HG02759 (cell line): ENCODE measurements around the gene GRK3.
"Not testable (repeated sequence)": the region's sequence is repeated elsewhere in the genome, so short reads cannot be mapped to it uniquely, and the experiment has no call there.

Experiments
- ATAC-seq: cut with Tn5 transposase; IDR thresholded peaks from one replicate; pipeline ENCODE4 v1.9.1; 2021; ENCODE audit warnings: mild to moderate bottlenecking, moderate library complexity; ENCODE audit not compliant: unreplicated experiment

The GRK3 gene

DNA sequence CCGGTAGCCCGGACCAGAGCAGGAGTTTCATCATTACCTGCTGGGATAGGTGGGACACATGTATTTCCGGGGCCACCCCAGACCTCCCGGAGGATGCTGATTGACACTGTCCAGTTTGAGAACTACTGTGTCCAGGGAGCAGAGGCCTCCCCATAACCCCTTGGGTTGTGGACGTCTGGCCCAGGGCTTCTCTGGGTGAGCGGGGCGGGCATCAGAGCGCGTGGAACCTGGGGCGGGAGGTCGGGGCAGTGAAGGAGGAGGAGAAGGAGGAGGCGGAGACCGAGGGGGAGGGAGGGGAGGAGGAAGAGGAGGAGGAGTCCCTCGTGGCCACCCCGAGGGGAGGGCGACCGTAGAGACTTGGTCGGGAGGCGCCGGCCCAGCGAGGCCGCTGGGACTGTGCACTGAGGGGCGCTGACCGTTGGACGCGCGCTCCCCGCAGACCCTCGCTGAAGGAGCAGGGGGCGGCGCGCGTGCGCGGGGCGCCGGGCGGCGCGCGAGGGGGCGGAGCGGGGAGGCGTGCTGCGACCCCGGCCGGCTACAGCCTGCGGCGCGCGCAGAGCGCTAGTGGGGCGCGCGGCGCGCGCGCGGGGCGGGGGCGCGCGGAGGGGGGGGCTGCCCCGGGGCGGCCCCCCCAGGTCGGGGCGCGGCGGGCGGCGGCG, at the start of gene GRK3:
TSS of gene GRK3 (plus strand) at position 356 of the 659 bp plus-strand sequence. CDS start 366 bp downstream, outside the sequence.
- peak; percentile 57 for ATAC-seq

DNA sequence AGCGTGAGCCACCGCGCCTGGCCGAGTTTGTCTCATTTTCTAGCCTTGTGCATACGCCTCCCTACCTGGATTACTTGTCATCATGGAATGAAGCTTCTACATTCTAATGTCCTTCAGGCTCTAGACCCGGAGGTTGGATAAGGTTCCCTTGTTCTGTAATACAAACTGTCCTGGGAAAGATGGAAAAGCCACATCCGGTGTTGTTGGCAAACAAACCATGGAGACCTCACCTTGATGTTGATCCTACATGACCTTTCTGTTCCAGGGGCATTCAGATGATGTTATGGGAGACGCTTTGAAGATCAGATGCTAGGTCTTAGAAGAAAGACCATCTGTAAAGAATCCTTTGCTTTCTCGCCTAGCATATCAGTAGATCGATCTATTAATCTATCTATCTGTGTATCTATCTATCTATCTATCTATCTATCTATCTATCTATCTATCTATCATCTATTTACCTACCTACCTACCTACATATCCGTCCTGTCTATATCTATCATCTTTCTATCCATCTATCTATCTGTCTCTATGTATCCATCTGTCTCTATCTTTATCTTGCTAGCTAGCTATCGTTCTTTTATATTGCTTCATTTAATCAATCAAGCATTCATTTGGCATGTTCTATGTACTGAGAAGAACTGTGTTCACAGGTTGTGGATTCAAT, 46.3 kb upstream of the GRK3 start:
- no peak for ATAC-seq

DNA sequence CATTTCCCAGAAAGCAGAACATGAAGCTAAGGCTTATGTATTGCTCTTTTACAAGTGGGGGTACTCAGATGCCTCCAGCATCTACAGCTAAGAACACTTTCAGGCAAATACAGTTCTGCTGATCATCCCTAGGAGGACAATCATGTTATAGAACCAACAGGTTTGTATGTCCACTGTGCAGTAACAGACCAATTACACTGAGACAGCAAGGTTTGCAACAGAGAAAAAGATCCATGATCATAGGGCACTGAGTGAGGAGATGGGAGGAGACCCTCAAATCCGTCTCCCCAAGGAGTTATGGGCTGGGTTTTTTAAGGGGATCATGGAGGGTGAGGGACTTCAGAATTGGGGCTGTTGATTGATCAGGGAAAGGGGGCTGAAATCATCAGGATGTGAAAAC, 39.1 kb upstream of the GRK3 start:
- no peak for ATAC-seq

DNA sequence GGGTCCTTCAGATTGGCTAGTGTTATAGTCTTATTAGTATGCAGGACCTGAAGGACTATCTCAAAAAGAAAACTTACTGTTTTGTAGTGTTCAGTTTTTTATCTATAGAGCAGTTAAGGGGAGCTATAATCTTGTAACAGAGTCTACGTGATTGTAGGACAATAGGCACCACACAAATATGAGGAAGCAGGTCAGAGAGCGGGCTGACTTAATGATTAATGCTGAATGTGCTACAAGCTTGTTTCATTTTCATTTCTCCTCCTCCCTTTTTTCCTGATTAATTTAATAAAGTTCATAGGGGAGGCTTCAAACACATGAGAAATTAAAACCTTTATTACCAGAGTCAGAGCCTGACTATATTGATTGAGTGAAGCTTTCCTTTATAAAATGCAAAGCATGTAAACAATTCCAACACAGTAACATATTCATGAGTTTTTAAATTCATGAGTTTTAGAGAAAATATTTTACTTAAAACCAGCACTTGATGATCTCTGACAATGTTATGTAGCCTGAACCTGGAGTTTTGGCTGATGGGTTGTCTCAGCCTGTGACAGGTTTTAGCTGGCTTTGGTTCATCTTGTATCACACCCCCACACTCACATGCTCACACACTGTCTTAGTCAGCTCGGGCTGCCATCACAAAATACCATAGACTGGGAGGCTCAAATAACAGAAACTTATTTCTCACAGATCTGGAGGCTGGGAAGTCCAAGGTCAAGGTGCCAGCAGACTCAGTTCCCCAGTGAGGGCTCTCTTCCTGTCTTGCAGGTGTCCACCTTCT, 38.5 kb upstream of the GRK3 start:
- not testable (repeated sequence) for ATAC-seq

DNA sequence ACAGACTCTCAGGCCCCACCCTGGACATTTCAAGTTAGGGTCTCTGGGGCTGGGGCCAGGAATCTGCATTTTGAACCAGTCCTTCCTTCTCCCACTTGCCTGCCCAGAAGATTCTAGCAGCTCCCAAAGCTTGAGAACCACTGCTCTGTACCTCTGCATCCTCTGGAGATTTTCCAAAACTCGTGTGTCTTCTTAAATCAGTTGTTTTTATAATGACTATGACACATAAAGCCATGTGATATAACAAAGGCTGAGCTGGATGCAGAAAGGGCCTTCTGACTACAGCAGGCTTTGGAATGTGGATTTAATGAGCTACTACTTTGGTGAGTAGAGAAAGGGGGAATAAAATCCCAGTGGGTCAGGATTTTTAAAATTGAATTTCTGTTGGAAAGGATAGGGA, 37.5 kb upstream of the GRK3 start:
- not testable (repeated sequence) for ATAC-seq

DNA sequence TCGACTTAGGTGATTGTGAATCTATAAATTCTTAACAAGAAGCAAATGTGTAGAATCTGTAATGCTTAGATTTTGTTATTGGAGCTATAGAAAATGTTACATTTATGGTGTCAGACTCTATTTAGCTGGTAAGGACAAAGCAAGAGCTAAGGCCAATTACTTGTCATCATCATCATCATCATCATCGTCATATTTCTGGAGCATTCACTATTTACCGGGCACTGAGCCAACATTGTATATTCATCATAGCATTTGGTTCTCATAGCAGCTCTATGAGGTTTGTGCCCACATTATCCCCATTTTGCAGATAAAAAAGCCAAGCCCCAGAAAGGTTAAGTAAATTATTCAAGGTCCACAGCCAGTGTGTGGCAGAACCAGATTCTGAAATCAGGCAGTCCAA, 36.4 kb upstream of the GRK3 start:
- ATAC-seq = not testable (repeated sequence)

DNA sequence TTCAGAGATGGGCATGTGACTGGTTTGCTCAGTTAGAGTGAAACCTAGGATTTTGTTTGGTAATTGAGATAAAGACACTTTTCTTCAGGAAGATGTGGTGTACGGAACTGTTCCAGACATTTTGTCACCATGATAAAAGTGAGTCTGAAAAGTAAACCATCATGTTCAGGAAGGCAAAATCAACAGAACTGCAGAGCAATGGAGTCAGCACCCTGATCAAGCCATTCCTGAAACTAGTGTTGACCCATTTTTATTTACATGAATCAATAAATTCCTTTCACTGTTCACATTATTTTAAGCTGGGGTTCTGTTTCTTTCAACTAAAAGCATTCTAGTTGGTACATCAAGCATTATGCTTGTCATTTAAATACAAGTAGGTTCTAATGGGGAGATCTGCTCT, 35.4 kb upstream of the GRK3 start:
- not testable (repeated sequence) for ATAC-seq

DNA sequence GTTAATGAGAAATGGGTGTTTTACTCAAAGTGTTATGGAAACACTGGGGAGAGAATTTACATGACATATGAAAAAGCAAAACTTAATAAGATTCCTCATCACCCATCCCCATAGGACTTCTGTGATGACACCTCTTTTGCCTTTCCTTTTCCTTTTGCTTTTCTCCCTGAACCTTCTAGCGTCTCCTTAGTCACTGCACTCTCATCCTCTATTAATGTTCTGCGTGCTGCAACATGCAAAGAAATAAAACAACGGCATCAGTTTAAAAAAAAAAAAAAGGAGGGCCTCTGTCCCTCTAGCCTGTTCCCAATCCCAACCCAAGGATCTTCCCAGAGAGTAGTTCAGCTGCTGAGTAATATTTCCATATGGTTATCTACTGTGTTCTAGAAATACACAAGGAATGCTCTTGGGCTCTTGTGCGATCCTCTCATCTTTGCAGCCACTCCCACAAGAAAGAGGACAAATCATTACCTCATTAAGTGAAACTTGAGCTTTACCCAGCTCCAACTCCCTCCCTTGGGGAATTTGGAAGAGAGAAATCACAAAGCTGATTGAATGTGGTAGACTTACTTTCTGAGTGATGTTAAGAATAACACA, 34.8 kb upstream of the GRK3 start:
- ATAC-seq = not testable (repeated sequence)

DNA sequence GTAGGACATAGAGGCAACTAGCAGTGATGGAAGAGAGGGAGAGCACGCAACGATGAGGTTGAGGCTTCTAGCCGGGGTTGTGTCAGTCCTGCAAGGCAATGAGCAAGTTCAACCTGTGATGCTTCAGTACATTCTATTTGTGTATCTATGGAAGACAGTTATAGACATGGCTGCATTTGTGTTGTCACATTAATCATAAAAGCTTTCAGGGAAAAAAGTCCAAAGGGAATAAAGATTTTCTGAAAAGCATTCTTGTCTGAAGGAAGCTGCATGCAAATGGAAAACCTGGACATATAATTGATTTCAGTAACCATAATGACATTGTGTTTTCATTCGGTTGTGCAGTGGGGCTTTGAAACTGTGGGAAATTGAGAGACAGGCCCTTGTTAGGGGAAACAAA, 32.8 kb upstream of the GRK3 start:
- ATAC-seq = not testable (repeated sequence)

DNA sequence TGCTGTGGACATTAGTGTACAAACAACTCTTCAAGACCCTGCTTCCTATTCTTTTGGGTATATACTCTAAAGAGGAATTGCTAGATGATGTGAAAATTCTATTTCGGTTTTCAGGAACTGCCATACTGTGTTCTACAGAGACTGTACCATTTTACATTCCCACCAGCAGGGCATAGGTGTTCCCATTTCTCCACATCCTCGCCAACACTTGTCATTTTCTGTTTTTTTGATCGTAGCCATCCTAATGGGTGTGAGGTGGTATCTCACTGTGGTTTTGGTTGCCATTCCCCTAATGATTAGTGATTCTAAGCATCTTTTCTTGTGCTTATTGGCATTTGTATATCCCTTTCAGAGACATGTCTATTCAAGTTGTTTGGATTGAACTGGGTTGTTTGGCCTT, 29.8 kb upstream of the GRK3 start:
- no peak for ATAC-seq

DNA sequence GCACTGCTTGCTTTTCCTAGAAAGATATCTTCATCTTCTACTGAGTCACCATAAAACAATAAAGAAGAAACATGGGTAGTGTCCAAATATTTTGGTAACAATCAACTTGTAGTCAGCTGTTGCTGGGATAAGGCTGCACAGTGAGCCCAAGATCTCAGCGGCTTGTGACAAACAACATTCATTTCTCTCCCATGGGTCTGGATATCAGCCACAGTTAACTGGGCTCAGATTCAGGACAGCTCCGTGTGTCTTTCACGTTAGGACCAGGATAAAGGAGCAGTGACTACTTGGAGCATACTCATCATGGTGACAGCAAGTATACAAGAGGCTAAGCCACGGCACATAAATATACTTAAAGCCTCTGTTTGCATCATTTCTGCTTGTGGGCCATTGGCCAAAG, 27.9 kb upstream of the GRK3 start:
- no peak for ATAC-seq

DNA sequence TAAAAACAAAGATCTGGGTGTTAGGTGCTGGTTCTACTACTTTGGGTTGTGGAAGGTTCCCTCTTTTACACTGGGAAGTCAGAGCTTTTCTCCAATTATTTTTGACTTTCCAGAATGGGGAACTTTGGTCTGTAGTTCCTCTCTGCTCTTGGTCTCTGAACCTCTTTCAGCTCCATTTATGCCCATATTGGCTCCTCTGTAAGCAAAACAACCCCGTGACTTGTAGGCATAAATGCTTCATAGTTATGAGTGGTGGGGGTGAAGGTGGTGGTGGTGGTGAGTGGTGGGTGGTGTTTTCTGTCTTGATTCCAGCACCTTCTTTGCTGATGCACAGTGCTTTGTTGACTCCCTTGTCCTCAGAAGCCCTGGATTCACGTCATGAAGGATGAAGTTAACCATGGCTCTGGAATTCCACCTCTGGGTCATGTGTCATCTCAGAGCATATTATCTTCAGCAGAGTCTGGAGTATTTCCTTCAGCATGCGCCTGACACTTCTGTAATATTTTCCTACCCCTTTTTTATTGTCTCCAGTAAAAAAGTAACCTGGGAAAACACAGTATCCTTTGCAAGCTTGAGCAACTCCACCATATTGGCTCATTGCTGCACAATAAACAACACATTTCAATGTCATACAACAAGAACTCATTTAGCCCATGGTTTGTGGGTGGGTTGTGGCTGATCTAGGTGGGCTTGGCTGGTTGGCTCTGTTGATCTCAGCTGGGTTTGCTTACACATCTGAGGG, 24.1 kb upstream of the GRK3 start:
- ATAC-seq = no peak

DNA sequence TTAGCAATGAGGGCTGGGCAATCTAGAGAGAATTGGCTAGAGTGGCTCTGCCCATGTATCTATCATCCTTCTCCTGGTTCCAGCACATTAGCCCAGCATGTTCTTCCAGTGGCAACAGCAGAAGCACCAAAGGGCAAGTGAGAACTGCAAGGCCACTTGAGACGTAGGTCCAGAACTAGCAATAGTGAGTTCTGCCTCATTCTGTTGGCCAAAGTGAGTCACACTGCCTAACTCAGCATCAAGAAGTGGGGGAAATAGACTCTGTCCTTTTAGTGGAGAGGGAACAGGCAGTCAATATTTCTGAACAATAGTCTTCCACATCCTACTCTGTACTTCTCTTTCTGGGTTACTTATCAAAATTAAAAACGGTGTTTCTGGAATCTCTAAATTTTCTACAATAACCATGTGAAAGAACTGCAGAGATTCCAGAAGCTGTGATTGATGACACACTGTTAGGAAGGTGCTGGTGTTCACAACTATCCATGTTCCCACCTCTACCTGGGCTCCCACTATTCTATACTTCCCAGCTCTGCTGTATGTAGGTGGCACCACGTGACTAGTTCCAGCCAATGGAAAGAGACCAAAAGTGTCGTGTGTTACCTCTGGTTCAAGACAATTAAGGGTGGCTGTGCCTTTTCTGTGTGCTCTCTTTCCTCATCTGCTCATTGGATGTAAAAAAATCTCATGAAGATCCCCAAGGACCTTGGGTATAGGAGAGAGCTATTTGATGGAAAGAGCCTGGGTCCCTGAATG, 23.4 kb upstream of the GRK3 start:
- no peak for ATAC-seq

DNA sequence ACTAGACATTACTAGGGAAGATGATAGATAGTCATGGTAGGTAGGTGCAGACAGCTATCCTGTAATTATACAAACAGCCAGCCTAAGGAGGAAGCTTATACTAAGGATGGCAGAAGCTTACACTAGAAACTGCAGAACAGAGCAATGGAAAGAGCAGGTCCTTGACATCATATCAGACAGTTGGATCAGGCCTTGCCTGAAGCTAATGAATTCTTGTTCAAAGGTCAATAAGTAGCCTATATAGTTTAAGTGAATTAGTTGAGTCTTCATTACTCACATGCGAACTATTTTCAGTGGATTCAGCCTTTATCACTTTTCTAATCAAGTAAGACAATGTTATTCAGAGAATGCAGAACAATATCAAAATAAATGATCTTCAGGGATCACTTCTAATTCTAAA, 22.3 kb upstream of the GRK3 start:
- no peak for ATAC-seq

DNA sequence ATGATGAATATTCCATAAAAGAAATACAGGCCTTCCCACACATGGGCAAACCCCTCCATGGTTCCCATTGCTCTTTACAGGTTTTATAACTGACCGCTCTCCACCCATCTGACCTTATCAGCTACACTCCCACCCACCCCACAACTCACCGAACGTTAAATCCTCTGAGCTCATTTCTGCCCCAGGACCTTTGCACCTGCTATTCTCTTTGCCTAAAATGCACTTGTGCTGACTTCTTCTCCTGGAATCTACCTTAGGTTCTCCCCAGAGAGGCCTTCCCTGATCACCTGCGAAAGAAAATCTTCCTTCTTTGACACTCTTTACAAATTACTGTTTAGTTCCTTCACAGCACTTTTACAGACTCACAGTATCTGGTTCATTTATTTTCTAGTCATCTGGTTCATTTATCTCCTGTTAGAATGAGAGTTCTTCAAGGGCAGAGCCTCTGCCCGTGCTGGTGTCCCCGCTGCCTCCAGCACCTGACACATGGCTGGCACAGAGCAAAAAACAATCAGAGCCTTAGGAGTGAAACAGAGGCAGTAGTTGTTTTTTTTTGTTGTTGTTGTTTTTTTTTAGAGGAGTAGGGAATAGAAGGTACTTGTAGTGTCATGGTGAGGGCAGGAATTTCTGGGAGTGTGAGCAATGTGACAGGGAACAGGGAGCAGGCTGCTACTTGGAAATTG, 21.6 kb upstream of the GRK3 start:
- no peak for ATAC-seq

DNA sequence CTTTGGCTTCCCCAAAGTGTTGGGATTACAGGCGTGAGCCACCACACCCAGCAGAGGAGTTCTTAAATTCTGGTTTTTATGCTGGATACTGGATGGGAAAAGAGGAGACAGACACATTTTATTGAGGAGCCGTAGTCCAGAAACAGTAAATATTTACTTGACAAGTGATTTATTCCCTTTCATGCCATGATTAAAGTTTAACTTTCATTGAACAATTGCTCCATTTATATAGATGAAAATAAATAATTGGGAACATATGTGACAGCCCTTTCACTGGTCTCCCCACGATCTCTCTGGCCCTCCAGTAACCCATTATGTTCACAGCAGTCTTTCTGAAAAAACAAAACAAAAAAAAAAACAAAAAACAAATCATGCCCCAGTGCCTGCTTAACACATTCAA, 19.3 kb upstream of the GRK3 start:
- ATAC-seq = no peak

DNA sequence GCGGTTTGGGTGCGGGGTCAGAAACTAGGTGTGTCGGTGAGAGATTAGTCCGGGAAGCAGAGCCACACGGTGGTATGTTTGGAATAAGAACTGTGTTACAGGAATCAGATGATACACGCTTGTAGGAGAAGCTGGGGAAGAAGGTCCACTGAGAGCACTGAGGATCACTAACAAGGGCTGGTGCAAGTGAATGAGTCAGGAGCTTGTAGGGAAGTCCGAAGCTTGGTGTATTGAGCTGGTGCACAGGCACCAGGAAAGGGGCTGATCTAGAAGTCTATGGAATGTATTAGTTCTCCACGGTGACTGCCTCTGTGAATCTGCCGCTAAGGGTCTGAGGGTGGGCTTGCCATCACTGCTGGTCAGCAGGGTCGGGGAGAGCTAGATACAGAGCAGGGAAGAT, 18.8 kb upstream of the GRK3 start:
- no peak for ATAC-seq

DNA sequence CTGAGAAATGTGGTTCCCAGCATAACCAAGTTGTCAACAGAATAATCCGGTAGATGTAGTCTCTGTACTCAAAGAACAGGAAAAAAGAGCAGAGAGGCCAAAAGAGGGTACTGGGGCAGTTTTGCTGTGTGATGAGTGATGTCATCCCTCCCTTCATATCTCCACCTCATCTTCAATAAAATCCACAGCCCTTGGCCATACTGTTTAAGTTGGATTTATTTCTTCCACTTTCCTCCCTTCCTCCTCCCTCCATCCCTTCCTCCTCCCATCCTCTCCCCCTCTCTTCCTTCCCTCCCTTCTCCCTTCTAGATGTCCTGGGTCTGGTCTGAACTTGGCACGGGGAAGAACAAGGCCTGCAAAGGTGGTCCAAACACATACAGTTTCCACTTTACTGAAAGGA, 18.2 kb upstream of the GRK3 start:
- ATAC-seq = no peak

DNA sequence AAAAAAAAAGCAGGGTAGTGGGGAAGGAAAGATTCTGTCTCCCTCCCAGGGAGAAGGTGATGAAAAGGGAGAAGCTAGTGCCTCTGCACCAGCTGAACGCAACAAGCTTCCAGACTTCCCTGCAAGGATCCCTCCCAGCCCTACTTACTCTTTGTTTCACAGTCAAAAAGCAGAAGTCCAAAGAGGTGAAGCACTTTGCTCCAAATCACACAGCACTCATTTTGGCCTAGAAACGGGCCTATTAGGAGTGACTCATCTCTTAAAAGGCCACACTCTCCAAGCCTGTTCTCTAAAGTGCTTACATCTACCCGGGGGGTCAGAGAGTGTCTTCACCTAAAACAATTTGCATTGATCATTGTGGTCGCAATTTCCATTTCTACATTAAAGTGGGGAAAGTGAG, 17.7 kb upstream of the GRK3 start:
- ATAC-seq = no peak
